Limb (tissue), 2 donors: ENCODE data around the gene CLSTN2.

ENCODE experiments used
- DNase-seq, 2 donors: peaks; one replicate each; pipeline ENCODE4 v3.0.0-alpha.2; 2016; ENCODE audit errors: extremely low spot score in 2 of 2

Gene CLSTN2

DNA sequence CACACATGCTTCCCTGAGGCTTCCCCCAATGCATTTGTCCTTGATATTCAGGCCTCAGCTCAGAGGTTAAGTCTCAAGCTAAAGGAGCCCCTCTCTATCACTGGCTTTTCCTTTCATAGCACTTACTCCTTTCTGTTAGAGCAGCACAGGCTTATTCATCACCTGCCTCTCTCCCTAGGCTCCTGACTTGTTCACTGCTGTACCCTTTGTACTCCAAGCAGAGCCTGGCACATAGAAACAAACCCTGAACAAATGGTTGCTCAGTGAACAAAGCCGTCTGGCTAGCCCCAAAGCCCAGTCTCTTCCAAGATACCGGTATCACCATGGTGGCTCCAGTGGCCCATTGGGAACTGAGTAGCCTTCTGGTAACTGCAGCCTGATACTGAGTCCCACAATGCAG lies 511.7 kb downstream of the CLSTN2 start:
- DNase-seq: no peak

GRCh38 chr3:140447136-140447535 lies 512.2 kb downstream of the CLSTN2 start:
- no peak for DNase-seq

DNA sequence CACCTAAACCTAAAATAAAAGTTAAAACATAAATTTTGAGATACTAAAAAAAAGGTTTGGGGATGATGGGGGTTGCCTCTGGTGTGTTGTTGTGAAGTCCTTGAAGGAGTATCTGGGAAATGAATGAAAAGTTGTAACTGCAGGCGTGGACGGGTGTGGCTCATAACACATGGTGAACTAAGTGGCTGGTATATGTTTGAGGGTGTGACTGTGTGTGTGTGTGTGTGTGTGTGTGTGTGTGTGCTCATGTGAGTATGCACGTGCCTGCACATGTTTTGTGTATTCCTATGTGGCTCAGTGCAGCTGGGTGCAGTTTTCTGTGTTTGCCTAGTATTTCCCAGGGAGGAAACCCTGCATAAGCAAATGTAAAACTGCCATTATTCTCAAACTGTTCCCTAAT lies 513.0 kb downstream of the CLSTN2 start:
- DNase-seq: no peak

GRCh38 chr3:140449413-140450256 lies 514.6 kb downstream of the CLSTN2 start:
- no peak for DNase-seq

DNA sequence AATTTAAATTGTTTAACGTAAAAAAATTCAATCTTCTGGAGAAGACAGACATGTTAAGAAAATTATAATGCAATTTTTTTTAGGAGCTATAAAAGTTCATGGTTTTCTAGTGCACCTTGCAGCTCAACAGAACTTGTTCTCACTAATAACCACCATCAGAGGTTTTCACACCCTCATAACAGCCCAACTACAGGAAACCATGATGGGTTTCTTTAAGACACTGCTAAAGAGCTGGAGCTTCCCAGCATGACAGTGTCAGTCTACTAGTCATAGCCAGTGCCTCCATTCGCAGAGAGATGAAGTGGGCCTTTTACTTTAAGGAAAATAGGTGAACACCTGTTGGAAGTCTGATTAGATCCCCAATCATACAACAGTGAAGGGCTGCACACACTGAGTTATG lies 518.8 kb downstream of the CLSTN2 start:
- no peak for DNase-seq

DNA sequence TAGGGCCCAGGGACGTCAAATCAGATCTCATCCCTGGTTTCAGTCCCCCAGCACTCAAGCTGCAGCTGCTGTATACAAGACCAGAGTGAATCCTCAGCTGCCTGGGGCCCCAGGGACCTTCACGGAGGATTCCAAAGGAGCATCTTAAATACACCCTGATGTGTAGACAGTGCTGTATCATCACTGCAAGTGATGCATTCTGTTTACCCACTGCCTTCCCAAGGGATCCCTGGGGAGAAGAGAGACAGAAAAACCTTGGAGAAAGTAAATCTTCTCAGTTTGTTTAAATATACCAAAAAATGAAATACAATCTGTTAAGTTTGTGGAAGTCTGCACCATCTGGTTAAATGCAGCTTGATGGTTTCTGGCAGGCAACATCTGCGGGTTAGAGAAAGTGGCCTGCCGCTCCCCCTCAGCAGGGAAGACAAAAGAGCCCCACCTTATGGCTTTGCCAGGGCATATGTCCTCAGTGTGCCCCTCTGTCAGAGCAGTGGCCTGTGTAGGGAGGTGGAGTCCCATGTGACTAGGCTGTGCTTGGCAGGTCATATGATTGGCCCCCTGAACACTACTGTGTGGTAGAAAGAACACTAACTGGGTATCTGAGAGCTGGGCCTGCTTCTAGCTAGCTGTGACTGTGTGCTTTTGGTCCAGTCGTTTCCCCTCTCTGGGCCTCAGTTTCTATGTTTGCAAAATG lies 520.7 kb downstream of the CLSTN2 start:
- no peak for DNase-seq

GRCh38 chr3:140456974-140457373 lies 522.0 kb downstream of the CLSTN2 start:
- no peak for DNase-seq

DNA sequence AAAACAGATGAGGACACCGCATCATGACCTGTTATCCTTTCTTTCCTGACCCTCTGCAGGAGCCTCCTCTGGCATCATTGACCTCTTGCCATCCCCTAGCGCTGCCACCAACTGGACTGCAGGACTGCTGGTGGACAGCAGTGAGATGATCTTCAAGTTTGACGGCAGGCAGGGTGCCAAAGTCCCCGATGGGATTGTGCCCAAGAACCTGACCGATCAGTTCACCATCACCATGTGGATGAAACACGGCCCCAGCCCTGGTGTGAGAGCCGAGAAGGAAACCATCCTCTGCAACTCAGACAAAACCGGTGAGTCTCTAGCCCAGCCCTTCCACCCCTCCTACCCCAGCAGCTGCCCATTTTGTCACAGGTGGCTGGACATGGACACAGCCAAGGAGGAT lies 524.5 kb downstream of the CLSTN2 start:
- DNase-seq: no peak

- no peak for DNase-seq
Observed at GRCh38 chr3:140461250-140461649, 526.3 kb downstream of the CLSTN2 start.

DNA sequence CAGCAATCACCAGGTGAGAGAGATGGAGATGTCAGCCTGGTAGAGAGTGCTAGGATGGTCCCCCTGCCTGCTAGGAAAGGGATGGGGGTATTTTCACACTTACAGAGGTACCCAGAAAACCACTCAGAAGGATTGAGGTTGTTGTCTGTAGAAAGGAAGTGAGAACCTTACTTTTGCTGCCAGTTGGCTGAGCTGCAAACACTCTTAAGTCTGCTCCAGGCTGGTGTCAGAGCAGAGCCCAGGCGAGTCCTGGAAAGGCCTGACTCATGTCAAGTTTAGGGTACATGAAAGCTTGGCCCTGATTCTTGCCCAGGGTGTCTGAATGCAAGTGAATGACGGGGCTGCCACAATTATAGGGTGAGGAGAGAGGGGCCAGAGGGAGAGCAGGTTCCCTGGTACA lies 528.4 kb downstream of the CLSTN2 start:
- no peak for DNase-seq

GRCh38 chr3:140465988-140466387 lies 531.0 kb downstream of the CLSTN2 start:
- no peak for DNase-seq

GRCh38 chr3:140466535-140466934 lies 531.5 kb downstream of the CLSTN2 start:
- DNase-seq: no peak

- DNase-seq: no peak
Observed at GRCh38 chr3:140467104-140467577, 532.2 kb downstream of the CLSTN2 start.

DNA sequence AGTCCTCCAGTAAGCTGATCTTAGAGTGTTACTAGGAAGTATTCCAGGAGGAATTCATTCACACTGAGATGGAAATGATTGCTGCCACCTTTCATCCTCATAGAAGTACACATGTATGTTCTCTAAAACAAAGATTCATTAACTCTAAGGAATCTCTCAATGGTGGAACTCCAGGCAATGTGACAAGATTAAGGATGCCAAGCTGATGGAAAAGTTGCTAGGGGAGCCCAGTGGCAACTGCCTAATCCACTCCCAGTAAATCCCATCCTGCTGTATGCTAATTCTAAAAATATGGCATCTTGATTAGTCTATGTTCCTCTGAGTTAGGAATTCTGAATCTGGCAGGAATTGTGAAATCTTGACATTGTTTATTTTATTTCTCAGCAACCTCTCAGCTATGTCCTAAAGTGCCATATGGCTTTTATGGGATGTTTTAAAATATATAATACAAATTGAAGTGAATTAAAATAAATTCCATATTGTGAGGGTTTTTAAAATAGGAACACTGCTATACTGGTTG lies 532.9 kb downstream of the CLSTN2 start:
- DNase-seq: no peak

DNA sequence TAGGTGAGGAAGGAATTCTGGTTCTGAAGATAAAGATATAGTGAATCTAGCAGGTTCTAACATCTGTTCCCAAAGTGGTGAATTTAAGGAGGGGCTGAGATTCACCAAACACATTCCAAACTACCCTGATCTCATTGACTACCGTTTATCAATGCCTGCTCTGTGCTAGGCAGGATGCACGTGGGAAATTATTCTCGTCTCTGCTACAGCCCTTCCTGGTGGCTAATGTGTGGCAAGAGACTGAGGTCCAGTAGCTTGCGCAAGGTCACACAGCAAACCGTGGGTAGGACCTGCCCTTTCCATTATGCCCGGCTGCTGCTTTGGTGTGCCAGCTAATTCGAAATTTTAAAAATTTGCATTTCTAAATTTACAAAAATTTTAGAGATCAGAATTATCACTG lies 533.4 kb downstream of the CLSTN2 start:
- no peak for DNase-seq

GRCh38 chr3:140469491-140469890 lies 534.5 kb downstream of the CLSTN2 start:
- no peak for DNase-seq

GRCh38 chr3:140470211-140470610 lies 535.2 kb downstream of the CLSTN2 start:
- no peak for DNase-seq

GRCh38 chr3:140470962-140471361 lies 536.0 kb downstream of the CLSTN2 start:
- no peak for DNase-seq

GRCh38 chr3:140472306-140473020 lies 537.5 kb downstream of the CLSTN2 start:
- DNase-seq: no peak

GRCh38 chr3:140487566-140487965 lies 552.6 kb downstream of the CLSTN2 start:
- no peak for DNase-seq

DNA sequence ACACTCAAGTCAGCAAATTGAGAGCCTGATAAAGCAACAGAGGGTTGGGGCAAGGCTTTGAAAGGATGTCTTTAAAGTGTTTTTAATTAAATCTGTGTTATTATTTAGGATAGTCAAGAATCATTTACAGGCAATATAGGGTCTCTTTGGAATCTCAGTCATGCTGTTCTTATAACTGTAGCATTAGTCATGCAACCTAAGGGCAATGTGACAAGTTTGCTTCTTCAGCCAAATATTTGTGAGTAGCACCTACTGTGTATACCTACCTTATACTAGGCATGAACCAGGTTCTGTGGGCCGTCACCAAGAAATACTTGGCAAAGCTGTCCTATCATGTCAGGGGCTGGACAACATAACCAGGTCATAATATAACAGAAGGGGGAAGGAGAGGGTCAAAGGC lies 558.3 kb downstream of the CLSTN2 start:
- DNase-seq: no peak

GRCh38 chr3:140494970-140495369 lies 560.0 kb downstream of the CLSTN2 start:
- no peak for DNase-seq
